Tibial nerve (tissue), 4 donors: ENCODE results near the gene DTL.

Source experiments
- EP300 ChIP-seq, 2 donors: sonication (generic); formaldehyde crosslinking; IDR thresholded peaks; one replicate each; pipeline ENCODE4 v1.6.1; 2017; ENCODE audit warnings: antibody characterized with exemption in 2 of 2, mild to moderate bottlenecking in 1 of 2
- POLR2A ChIP-seq, 2 donors: fragments of 450-650 bp; IDR thresholded peaks; one replicate each; pipeline ENCODE4 v1.6.1; 2017; ENCODE audit warnings: antibody characterized with exemption in 2 of 2, mild to moderate bottlenecking in 2 of 2, moderate library complexity in 2 of 2
- TF ChIP-seq, protein P1 (sequence below), 5 experiments: fragments of 200-600 bp in 3 of 5; fragments of 450-650 bp in 2 of 5; sonication (generic) in 3 of 5; IDR thresholded peaks; one replicate each; pipeline ENCODE4 v1.5.1; 2016 to 2019; ENCODE audit warnings: antibody characterized with exemption in 5 of 5, mild to moderate bottlenecking in 3 of 5, moderate library complexity in 2 of 5

DNA sequence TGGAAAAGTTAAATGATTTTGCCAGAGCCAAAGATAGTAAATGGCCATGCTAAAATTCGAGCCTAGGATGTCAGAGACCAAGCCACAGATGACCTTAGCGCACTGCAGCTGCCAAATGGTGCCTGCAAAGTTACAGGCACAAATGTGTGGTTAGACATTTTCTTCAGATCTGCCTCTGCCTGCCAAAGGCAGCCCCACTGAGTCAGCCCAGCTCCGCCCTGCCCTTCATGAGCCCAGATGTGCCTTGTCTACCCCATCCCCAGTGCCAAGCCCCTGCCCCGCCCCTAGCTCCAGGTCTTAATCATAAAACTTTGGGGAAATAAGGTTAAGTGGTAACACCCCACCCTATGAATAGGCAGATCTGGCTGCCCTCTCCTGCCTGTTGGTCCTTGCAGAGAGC, 105.9 kb downstream of the DTL start:
- TF ChIP-seq POLR2A (IDR thresholded peaks at IDR 0.05) (no peak), EP300 (IDR thresholded peaks at IDR 0.05) (no peak)
- TF ChIP-seq, protein P1, sequence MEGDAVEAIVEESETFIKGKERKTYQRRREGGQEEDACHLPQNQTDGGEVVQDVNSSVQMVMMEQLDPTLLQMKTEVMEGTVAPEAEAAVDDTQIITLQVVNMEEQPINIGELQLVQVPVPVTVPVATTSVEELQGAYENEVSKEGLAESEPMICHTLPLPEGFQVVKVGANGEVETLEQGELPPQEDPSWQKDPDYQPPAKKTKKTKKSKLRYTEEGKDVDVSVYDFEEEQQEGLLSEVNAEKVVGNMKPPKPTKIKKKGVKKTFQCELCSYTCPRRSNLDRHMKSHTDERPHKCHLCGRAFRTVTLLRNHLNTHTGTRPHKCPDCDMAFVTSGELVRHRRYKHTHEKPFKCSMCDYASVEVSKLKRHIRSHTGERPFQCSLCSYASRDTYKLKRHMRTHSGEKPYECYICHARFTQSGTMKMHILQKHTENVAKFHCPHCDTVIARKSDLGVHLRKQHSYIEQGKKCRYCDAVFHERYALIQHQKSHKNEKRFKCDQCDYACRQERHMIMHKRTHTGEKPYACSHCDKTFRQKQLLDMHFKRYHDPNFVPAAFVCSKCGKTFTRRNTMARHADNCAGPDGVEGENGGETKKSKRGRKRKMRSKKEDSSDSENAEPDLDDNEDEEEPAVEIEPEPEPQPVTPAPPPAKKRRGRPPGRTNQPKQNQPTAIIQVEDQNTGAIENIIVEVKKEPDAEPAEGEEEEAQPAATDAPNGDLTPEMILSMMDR (IDR thresholded peaks at IDR 0.05), result no peak
